GM18870 (cell line): Measurements from ENCODE around the gene SNORC.

Source experiments
- ATAC-seq: cut with Tn5 transposase; IDR thresholded peaks from one replicate; pipeline ENCODE4 v1.9.1; 2021; ENCODE audit warnings: moderate library complexity; ENCODE audit not compliant: unreplicated experiment

SNORC gene

DNA sequence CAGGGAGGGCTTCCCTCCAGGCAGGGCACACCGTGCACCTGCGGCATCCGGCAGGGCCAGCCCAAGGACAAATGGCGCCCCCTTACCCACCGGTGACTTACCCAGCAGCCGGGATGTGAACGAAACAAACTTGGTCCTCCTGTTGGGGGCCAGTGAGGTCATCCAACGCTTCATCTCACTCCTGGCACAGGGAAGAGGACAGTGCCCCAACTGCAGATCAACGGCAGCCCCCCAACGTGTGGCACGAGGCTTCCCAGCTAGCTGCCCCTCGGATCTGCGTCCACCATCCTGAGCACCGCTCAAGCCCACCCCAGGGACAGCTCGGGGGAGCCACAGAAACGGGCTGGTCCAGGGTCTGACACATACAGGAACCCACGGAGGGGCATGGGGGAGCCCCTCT is 12.0 kb downstream of the SNORC start:
- no peak for ATAC-seq

DNA sequence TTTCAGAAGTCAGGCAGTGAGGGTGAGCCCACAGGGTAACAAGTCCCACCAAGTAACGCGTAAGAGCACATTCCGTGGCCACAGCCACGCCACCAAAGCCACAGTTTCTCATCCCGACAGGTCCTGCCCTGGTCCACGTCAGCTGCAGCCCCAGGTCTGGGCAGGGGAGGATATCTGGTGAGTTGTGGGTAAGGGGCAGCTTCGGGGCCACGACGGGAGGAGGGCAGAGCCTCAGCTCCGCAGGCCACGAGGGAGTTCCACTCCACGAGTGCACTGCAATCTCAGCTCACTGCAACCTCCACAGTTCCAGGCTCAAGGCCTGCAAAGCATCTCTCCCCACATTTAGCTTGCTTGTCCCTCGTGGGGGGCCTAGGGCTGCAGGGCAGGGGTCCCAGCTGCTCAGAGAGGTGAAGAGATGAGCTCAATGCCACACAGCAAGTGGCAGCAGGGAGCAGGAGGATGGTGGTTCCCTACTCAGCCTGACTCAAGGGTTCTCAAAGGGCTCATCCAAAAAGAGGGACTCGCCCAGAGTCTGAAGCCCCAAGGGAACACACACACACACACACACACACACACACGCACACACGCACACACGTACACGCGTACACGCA is 12.5 kb downstream of the SNORC start:
- no peak for ATAC-seq

DNA sequence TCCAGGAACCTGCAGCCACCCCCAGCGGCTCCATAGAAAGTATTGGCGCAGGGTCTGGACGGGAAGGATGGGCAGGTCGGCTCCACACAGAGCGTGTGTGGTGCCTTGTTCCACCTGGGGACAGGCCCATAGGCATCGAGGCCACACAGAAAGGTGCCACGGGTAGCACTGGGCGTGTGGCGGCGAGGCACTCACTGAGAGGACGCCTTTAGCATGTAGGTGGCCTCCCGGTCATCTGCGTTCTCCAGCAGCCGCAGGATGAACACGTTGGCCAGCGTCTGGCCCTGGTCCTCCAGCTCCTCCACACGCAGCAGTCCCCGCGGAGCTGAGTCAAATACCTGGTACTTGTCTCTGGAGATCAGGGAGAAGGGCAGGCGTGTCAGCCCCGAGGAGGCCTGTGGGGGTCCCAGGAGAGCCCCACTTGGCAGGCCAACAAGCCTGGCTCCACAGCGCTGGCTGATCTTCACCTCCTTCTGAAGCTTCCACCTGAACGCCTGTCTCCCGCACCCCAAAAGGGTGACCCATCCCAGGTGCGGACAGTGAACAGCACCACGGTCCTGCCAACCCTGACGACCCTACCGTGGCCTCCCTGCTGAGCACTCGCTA is 13.2 kb downstream of the SNORC start:
- ATAC-seq = no peak

DNA sequence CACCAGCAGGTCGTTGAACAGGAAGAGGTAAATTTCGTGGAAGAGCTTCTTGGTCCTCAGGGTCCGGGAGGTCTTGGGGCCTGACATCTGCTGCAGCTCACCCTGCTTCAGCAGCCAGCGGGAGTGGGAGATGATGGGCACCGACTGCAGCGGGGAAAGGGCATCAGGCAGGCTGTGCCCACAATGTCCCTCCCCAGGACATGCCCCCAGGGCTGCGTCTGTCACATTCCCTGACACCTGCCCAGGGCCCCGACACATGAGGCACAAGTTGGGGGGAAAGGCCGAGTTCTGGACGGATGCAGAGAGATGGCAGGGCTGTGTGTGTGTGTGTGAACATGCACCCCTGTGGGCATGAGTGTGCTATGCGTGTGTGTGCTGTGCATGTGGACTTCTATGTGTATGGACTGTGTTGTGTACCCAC is 13.9 kb downstream of the SNORC start:
- no peak for ATAC-seq

DNA sequence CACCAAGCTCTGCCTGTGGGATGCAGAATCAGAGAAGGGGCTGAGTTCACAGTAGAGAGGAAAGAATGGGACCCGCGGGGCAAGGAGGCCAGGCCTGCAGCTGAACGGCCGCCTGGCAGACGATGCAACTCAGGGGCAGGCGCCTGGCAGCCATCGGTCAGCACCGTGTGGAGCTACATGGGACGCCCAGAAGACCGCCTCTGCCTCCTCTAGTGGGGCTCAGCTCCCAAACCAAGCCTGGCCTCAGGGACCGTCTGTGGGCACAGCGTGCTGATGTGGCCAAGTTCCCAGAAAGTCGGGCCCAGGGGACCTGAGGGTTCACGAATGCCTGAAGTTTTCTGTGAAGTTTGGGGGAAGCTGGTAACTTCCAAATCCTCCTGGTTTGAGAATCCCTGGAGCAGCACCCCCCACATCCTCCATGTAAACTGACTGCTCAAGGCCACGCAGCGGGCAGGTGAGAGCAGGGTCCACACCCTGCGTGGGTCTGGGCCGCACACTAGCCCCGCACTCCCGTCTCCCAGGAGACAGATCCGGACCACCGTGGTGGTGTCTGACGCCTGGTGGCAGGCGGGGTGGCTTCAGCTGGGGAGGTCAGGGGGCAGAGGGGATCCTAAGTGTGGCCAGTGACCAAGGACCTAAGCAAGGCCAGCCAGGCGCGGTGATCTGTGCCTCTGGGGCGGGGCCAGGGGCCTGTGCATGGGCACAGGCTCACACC is 14.6 kb downstream of the SNORC start:
- no peak for ATAC-seq

DNA sequence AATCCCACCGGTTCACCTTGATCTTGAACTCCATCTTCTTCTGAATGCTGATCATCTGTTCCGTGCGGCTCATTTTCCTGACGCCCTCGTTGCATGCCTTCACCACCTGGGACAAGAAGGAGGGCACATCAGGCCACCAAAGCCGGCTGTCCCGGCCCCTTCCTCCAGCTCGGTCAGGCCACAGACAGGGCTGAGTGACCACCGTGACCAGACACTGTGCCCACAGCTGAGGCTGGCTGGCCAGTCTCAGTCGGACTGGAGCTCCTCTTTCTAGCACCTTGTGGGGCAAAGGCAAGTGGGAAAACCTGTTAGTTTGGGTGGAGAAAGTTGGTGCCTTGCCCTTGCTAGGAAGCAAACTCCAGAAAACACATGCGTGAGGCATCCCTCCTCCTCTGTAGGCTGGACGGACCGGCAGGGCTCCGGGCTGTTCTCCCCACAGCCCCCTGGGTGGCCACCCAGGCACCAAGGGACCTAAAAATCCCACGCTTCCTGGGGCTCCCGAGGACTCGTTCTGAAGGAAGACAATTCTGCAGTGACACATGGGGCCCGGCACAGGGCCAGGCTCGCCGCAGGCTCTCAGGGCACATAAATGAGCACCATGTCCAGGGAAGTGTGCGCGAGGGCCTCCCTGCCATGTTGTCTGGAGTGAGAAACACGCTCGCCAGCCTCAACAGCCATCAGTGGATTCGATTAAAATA is 15.3 kb downstream of the SNORC start:
- no peak for ATAC-seq

DNA sequence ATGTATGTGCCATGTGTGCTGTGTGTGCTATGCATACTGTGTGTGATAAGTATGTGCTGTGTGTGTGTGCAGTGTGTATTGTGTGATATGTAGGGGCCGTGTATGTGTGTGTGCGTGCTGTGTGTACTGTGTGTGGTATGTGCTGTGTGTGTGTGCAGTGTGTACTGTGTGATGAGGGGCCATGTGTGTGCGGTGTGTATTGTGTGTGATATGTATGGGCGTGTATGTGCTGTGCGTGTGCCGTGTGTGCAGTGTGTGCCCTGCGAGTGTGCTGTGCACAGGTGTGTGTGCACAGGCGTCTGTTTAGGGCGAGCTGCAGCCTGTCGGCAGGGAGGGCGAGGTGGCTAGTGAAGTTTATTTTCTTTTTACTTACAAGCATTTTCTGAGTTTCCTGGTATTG is 16.1 kb downstream of the SNORC start:
- no peak for ATAC-seq

DNA sequence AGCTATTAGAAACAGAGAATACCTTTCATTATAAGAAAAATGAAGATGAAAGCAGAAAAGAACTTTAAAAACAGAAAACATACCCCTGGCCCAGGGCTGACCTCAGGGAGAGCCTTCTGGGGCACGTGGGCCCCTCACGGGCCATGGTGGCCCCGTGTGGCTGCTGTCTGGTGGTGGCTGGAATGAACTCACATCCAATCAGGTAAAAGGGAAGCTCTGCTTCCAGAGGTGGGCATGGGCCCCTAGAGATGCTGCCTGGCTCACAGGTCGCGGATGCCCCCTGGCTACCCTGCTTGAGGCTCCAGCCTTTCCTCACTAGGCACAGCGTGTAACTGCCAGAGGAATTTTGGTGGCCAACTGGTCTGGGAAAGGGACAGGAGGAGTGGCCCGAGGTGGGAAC is 16.6 kb downstream of the SNORC start:
- ATAC-seq = no peak

DNA sequence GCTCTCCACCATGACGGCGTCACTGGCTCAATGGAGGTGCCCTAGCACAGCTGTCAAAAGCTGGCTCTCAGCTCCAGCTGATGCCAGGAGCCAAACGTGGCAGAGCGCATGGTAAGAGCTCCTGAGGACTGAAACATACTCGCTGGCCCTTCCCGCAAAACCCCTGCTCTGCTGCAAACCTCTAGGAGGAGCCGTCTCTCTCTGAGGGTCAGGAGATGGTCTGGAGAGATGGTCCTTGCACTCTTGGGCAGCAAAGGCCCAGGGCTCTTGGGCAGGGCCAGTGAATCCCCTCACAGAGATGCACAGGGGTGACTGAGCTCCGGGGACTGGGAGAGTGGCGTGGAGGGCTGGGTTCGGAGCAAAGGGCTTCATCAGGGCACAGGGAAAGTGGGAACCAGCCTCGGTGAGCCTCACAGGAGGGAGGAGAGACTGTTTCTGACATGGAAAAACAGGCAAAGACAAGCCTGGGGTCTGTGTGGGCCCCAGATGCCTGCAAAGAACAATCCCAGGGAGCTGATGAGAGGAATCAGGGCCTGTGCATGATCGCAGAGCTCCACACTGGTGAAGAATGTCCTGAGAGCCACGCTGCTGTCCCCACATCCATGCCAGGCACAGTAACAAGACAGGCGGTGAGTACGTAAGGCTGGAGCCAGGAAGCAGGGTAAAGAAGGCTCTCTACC is 17.2 kb downstream of the SNORC start:
- ATAC-seq = no peak

DNA sequence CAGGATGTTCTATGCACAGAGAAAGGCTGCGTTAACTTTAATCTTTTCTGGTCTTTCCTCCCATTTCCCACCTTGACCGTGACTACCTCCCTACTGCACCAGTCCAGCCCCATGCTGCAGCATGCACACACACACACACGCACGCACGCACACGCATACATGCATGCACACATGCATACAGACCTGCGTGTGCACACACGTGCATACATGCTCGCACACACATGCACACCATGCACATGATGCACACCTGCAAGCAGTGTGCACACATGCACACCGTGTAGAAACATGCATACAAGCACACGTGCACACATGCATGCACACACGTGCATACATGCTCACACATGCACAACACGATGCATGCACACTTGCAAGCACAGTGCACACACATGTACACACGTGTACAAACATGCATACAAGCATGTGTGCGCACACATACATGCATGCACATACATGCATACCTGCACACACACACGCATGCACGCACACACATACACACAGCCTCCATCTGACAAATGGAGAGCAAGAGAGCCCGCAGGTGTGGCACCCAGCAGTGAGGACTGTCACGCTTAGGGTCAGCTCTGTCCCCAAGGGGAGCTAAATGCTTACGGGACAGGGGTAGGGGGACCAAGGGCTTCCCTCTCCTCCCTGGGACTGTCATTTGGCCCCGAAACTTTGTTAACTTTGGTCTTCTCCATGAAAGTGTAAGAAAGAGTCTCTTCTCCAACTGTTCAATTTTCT is 18.2 kb downstream of the SNORC start:
- ATAC-seq = no peak

DNA sequence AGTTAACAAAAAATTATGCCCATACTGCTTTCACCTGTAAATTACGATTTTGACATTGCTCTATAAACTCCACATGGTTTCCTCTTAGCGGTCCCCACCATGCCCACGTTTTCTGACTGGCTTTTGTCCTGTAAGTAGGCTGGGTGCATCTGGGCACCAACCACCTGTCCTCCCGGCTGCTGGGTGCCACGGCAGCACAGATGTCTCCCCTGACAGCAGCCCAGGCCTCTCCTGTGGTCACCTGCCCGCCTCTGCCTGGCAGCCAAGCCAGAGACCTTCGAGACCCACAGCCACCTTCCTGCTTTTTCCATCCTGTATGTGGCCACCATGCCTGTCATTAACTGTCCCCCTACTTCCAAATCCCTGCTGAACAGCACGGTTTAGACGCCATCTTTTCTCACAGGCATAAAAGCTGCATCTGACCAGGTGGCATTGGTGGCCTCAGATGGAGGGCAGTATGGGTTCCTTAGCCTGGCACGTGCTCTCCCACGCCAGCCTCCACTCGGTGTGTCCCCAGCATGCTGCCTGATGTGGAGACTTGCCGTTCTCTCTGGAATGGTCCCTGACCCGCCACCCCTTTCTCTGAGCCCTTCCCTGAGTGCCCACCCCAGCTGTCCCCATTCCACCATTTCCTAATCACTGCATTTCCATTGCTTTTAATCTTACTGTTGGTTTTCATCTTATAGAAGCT is 18.9 kb downstream of the SNORC start:
- ATAC-seq = no peak

DNA sequence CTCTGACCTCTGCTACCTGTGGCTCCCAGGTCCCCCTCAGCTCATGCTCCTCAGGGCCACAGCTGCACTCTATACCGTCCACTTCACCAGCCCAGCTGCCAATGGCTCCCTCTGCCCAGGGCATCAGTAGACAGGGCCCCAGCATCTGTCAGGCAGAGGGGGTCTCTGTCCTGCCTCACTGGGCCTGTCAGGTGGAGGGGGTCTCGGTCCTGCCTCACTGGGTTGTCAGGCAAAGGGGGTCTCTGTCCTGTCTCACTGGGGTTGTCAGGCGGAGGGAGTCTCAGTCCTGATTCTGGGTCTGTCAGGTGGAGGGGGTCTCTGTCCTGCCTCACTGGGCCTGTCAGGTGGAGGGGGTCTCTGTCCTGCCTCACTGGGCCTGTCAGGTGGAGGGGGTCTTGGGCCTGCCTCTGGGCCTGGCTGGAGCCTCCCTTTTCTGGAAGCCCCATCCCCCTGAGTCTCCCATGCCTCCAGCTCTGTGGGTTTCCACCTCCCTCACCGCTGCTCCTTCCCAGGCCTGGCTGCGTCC is 19.9 kb downstream of the SNORC start:
- no peak for ATAC-seq

DNA sequence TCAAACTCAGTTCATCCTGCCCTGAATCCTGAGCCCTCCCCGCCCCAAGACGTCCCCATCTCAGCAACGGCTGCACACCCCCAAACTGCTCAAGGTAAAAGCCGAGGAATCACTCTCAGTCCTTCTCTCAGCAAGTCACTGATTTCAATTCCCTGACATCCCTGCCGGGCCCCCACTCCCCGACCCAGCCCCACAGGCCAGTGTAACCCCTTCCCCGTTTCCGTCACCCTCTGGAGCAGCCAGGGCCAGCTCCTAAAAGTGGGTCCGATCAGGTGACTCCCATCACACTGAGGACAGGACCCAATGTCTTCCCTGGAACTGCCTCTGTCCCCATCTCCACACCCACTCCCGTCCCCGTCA is 20.5 kb downstream of the SNORC start:
- ATAC-seq = no peak

DNA sequence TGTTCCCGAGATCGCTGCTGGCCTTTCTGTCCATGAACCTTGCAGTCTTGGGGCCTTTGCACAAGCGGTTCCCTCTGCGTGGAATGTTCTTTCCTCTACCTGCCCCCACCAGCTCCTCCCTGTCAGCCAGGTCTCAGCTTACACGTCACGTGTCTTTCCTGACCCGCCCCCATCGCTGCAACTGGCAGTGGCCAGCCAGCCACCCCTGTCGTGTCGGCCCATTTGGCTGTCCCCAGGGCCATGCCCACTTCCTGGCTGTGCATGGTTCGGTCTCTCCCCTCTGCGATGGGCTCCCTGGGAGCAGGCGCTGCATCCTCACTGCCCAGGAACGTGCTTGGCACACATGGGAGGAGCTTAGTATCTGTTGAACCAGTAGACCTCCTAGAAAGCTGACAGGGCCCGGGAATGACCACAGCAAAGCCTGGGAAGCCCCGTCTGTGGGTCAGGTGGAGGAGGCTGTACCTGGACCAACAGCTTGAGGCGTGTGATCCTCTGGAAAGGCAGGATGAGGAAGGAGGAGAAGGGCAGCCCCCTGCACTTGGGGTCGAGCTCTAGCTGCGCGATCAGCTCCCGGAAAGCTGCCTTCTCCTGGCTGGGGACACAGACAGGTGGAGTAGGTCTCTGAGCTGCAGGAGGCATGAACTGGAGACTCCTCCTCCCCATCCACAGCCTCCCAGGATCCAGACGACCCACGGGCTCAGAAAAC is 21.0 kb downstream of the SNORC start:
- ATAC-seq = no peak

DNA sequence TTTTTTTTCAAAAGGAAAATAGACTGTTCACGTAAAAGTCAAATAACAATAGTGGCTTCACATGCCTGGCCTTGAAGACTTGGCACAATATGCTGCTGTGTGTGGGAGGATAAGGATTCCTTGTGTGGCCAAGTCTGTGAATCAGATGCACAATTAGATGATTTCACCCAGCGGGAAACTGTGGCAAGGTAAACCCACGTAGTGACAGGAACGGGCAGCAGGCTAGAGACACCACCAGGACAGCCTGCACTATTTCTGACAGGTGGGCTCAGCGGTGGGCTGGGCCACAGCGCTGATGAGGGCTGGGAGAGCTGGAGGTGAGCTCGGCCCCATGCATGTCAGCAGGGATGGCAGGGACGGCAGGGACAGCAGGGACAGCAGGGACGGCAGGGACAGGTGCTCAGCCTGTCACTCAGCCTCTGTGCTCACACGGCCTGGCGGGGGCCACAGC is 21.6 kb downstream of the SNORC start:
- ATAC-seq = no peak

DNA sequence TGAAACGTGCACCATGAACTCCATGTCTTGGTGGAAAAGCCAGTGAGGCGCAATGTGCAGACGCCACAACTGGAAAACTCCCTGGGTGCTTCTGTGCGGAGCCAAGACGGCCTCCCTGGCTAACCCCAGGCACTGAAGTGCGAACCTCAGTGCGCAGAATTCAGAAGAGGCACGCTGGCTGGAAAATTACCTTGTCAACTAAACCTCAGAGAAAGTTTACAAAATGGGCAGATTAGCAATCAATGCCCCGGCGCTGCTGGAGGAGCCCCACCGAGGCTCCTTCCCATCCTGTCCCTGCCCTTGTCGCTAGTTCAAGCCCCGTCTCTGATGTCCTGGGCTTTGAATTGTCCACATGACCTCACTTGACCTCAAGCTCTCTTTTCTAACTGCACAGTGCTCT is 22.2 kb downstream of the SNORC start:
- ATAC-seq = no peak

DNA sequence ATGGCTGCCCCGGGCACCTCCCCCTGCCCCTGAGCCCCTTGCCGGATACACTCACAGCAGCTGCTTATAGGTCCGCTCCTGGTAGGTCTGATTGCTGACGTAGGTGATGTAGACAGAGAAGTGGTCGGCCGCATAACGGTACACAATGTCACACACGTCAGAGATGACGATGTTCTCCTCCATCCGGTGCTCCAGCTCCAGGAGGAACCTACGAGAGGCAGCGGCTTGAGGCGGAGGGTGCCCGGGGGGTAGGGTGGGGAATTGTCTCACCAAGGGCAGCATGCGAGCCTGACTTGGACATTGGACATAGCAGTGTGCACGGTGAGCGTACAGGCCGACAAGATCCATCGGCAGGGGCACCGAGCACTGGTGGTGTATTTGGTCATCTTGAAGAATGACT is 22.8 kb downstream of the SNORC start:
- no peak for ATAC-seq

DNA sequence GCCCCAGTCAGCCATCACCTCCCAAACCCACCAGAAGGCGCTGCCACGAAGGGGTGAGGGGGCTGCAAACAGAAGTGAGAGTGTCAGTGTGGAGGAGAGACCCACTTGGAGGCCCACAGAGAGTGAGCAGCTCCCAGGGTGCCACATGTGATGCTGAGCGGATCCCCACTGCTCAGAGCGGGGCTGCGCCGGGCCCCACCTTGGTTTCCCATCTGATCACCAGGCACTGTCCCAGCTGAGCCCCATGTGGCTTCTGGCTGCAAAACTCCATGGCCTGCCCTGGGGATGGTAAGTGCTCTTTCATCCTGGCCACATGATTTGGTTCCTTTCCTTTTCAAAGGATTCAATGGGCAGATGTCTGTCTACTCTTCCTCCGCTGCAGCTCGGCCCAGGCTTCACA is 23.8 kb downstream of the SNORC start:
- no peak for ATAC-seq

DNA sequence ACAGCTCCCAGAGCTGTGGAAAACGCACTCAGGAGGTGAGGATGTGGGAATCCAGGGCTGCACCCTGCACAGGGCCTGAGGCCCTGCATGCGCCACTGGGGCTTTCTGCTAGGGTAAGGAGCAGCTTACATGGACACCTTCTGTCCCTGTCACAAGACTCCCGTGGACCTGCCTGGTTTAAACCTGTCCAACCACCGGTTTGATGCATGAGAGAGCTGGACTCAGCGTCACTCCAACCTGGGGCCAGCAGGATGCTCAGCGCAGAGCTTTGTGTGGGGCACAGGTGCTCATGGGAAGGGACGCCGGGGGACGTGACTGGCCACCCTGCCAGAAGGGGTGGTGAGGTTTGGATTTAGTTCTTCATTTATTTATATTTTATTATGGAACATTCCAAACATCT is 24.2 kb downstream of the SNORC start:
- ATAC-seq = no peak
